Gastrocnemius medialis (tissue), 4 donors: ENCODE results near the gene PPFIBP1. TPM values are rescaled to one million over a fixed set of nuclear protein-coding genes. Genes with fewer than 3 reads are reported as not detected.

ENCODE experiments used
- ATAC-seq, 2 donors: fragments of 150-250 bp; one replicate each; pipeline ENCODE4 v1.9.1; 2016
- DNase-seq, 2 donors: peaks; one replicate each; pipeline ENCODE4 v3.0.0-alpha.2; 2019
- H3K27ac ChIP-seq, 4 donors: fragments of 200-600 bp; sonication (generic); 1 replicate in 1 of 4; 2 replicates in 3 of 4; pipeline ENCODE4 v1.5.1; 2016 to 2018; ENCODE audit warnings: mild to moderate bottlenecking in 2 of 4, moderate library complexity in 1 of 4
- H3K27me3 ChIP-seq, 3 donors: fragments of 200-600 bp; sonication (generic) in 2 of 3; 1 replicate in 1 of 3; 2 replicates in 2 of 3; pipeline versions ENCODE4 v1.5.1 to v1.6.0; 2016 to 2019; ENCODE audit warnings: mild to moderate bottlenecking in 1 of 3, moderate library complexity in 1 of 3
- H3K36me3 ChIP-seq, 2 donors: fragments of 200-600 bp; sonication (generic) in 1 of 2; one replicate each; pipeline ENCODE4 v1.5.1; 2017 to 2018
- H3K4me1 ChIP-seq, 2 donors: fragments of 200-600 bp; sonication (generic) in 1 of 2; one replicate each; pipeline ENCODE4 v1.5.1; 2016 to 2017; ENCODE audit warnings: mild to moderate bottlenecking in 2 of 2
- H3K4me3 ChIP-seq, 4 donors: fragments of 200-600 bp; sonication (generic) in 3 of 4; 1 replicate in 1 of 4; 2 replicates in 3 of 4; pipeline ENCODE4 v1.5.1; 2016 to 2019; ENCODE audit warnings: mild to moderate bottlenecking in 2 of 4
- H3K9me3 ChIP-seq, 3 donors: fragments of 200-600 bp; sonication (generic) in 2 of 3; 1 replicate in 1 of 3; 2 replicates in 2 of 3; pipeline ENCODE4 v1.5.1; 2016 to 2019
- POLR2A ChIP-seq, 2 donors: fragments of 450-650 bp; IDR thresholded peaks; one replicate each; pipeline ENCODE4 v1.6.1; 2017; ENCODE audit warnings: antibody characterized with exemption in 2 of 2, mild to moderate bottlenecking in 2 of 2, moderate library complexity in 2 of 2
- in situ Hi-C, 4 donors: fragments of 200-750 bp; cut with MboI; loops; one replicate each; pipeline versions ENCODE4 v1.15.0 to v1.8.0; 2017; ENCODE audit warnings: low sequenced_read_pairs in 4 of 4
- intact Hi-C: fragments of 100-400 bp; cut with DNase I; formaldehyde crosslinking; loops from one replicate; pipeline ENCODE4 v1.15.1; 2023; ENCODE audit warnings: low total_unique reads
- total RNA-seq, 4 donors: library from RNA; depleted of rRNA; stranded (reverse); fragments of >200 nt; gene quantifications; one replicate each; pipeline versions ENCODE4 v1.1.0 to v1.2.3, GENCODE V29; 2016
- TF ChIP-seq, protein P1 (sequence below), 5 experiments: fragments of 450-650 bp in 3 of 5; fragments of 200-600 bp in 2 of 5; sonication (generic) in 2 of 5; IDR thresholded peaks in 4 of 5; conservative IDR thresholded peaks in 1 of 5; 1 replicate in 4 of 5; 2 replicates in 1 of 5; pipeline ENCODE4 v1.5.1; 2016 to 2019; ENCODE audit warnings: antibody characterized with exemption in 5 of 5, mild to moderate bottlenecking in 3 of 5, moderate library complexity in 3 of 5

The PPFIBP1 gene
- total RNA-seq, 4 donors from 2014 or later = 18.3 to 33.2 (median 27.4) TPM

DNA sequence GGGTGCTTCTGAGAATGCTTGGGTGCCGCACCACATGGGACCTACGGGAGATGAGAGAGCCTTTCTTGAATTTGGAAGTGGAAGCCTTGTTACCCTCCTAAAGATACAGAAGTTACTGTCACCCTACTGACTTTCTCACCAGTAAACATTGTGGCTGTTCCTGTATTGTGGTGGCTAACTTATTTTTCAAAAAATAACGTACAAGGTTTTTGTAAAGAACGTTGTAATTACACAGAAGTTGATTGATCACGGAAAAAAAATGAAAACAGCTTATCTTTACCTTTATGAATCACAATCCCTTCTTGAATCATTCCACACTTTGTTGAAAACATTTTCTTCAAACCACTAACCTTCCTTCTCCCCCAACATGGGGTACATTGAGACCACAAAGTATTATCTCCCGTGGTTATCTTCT, 22.0 kb upstream of the PPFIBP1 start:
- in situ Hi-C loops = no loop called here
- Histone ChIP-seq H3K36me3 (no peaks in the 10 kb centered on the region), H3K9me3 (no peaks in the 10 kb centered on the region), H3K4me3 (no peak overlapping the region), H3K27me3 (no peaks in the 10 kb centered on the region), H3K27ac (no peak overlapping the region), H3K4me1 (no peaks in the 10 kb centered on the region)
- no peak for TF ChIP-seq POLR2A (IDR thresholded peaks at IDR 0.05)
- TF ChIP-seq, protein P1, sequence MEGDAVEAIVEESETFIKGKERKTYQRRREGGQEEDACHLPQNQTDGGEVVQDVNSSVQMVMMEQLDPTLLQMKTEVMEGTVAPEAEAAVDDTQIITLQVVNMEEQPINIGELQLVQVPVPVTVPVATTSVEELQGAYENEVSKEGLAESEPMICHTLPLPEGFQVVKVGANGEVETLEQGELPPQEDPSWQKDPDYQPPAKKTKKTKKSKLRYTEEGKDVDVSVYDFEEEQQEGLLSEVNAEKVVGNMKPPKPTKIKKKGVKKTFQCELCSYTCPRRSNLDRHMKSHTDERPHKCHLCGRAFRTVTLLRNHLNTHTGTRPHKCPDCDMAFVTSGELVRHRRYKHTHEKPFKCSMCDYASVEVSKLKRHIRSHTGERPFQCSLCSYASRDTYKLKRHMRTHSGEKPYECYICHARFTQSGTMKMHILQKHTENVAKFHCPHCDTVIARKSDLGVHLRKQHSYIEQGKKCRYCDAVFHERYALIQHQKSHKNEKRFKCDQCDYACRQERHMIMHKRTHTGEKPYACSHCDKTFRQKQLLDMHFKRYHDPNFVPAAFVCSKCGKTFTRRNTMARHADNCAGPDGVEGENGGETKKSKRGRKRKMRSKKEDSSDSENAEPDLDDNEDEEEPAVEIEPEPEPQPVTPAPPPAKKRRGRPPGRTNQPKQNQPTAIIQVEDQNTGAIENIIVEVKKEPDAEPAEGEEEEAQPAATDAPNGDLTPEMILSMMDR (IDR thresholded peaks at IDR 0.05 in 4 of 5, conservative IDR thresholded peaks at IDR 0.05 in 1 of 5) = no peak
- intact Hi-C loops = no loop called here
- ATAC-seq = no peak
- no peak for DNase-seq

- DNase-seq = no peak
- H3K36me3 ChIP-seq = no peaks in the 10 kb centered on the region
- intact Hi-C loops = no loop called here
- H3K4me1 ChIP-seq = no peaks in the 10 kb centered on the region
- in situ Hi-C loops = no loop called here
- no peaks in the 10 kb centered on the region for H3K27me3 ChIP-seq
- H3K27ac ChIP-seq = no peak overlapping the region
- H3K4me3 ChIP-seq = no peak overlapping the region
- ATAC-seq = no peak
- no peak for TF ChIP-seq POLR2A (IDR thresholded peaks at IDR 0.05)
- TF ChIP-seq, protein P1 (IDR thresholded peaks at IDR 0.05 in 4 of 5, conservative IDR thresholded peaks at IDR 0.05 in 1 of 5) = no peak
- no peaks in the 10 kb centered on the region for H3K9me3 ChIP-seq
Observed at GRCh38 chr12:27504507-27504906, 19.5 kb upstream of the PPFIBP1 start.

DNA sequence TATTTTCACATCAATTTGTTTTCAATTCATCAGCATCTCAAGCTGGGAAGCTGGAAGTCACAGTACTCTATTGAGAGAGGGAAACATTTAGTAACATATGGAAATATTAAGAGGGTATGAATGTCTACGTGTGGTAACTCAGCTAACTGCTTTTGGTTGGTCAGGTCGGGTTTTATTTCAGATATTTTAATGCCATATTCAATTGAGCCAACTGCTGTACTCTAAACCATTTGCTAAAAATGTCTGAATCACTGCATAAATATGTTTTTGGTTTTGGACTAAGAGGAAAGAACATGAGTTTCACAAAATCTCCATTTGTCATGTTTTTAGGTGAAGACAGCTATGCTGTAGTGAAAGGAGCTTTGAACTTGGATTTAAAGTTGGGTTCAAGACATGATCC, 18.9 kb upstream of the PPFIBP1 start:
- no peaks in the 10 kb centered on the region for H3K36me3 ChIP-seq
- intact Hi-C loops = no loop called here
- H3K4me3 ChIP-seq = no peak overlapping the region
- in situ Hi-C loops = no loop called here
- no peaks in the 10 kb centered on the region for H3K4me1 ChIP-seq
- no peak overlapping the region for H3K27ac ChIP-seq
- no peaks in the 10 kb centered on the region for H3K27me3 ChIP-seq
- no peak for ATAC-seq
- TF ChIP-seq, protein P1 (IDR thresholded peaks at IDR 0.05 in 4 of 5, conservative IDR thresholded peaks at IDR 0.05 in 1 of 5) = no peak
- no peak for TF ChIP-seq POLR2A (IDR thresholded peaks at IDR 0.05)
- no peak for DNase-seq
- H3K9me3 ChIP-seq = no peaks in the 10 kb centered on the region

GRCh38 chr12:27505761-27506160, 18.2 kb upstream of the PPFIBP1 start:
- Histone ChIP-seq H3K4me1 (no peaks in the 10 kb centered on the region), H3K4me3 (no peak overlapping the region), H3K36me3 (no peaks in the 10 kb centered on the region), H3K27ac (no peak overlapping the region), H3K9me3 (no peaks in the 10 kb centered on the region), H3K27me3 (no peaks in the 10 kb centered on the region)
- no peak for DNase-seq
- no peak for TF ChIP-seq POLR2A (IDR thresholded peaks at IDR 0.05)
- TF ChIP-seq, protein P1 (IDR thresholded peaks at IDR 0.05 in 4 of 5, conservative IDR thresholded peaks at IDR 0.05 in 1 of 5) = no peak
- ATAC-seq = no peak
- intact Hi-C loops (no loop called here), in situ Hi-C loops (no loop called here)

DNA sequence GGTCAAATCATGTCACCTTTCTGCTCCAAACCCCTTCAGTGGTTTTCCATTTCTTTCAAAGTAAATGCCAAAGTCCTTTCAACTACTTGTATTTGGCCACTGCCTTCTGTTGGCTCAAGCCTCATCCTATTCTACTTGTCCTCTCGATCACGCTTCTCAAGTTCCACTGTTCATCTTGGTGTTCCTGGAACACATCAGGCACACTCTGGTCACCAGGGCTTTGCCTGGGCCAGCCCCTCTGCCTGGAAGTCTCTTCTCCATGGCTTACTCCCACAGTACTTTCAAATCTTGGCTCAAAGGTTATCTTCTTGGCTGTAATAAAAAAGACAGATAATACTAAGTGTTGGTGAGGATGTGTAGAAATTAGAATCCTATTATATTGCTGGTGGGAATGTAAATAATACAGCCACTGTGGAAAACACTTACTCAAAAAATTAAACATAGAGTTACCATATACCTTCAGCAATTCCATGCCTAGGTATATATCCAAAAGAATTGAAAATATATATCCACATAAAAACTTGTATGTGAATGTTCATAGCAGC, 17.3 kb upstream of the PPFIBP1 start:
- ATAC-seq = no peak
- H3K27me3 ChIP-seq = no peaks in the 10 kb centered on the region
- H3K36me3 ChIP-seq = no peaks in the 10 kb centered on the region
- no peak overlapping the region for H3K4me3 ChIP-seq
- in situ Hi-C loops = no loop called here
- no peak for TF ChIP-seq POLR2A (IDR thresholded peaks at IDR 0.05)
- TF ChIP-seq, protein P1 (IDR thresholded peaks at IDR 0.05 in 4 of 5, conservative IDR thresholded peaks at IDR 0.05 in 1 of 5) = no peak
- H3K4me1 ChIP-seq = peaks cover 0 to 6% of the 10 kb centered on the region in 2 donors
- H3K27ac ChIP-seq = no peak overlapping the region
- no peak for DNase-seq
- intact Hi-C loops = no loop called here
- H3K9me3 ChIP-seq = no peaks in the 10 kb centered on the region
